RWPE1 (cell line): Measurements from ENCODE around the gene USP31.

Source experiments
- CTCF ChIA-PET: fragments of 350-600 bp; sonication (Branson Sonifier 250); formaldehyde crosslinking; extraction: SDS; loops from one replicate; lab custom pipeline; 2021; lab: Yijun Ruan, JAX
- POLR2A ChIA-PET: fragments of 400-600 bp; formaldehyde crosslinking; extraction: SDS; loops from one replicate; lab custom pipeline; 2020; ENCODE audit warnings: antibody characterized with exemption; ENCODE audit not compliant: low non-redundant PET; lab: Yijun Ruan, JAX
- DNase-seq: peaks from one replicate; pipeline ENCODE4 v3.0.0; 2012; ENCODE audit warnings: low spot score
- H3K27ac ChIP-seq: fragments of 450-650 bp; 2 replicates; pipeline ENCODE4 v1.5.1; 2017
- CTCF ChIP-seq: fragments of 450-650 bp; conservative IDR thresholded peaks from 2 replicates; pipeline ENCODE4 v1.5.1; 2017; ENCODE audit warnings: low read depth, mild to moderate bottlenecking

USP31 gene

GRCh38 chr16:23155445-23156049 is 6.3 kb upstream of the USP31 start:
- DNase-seq, result no peak
- CTCF ChIA-PET, result no interaction called here

DNA sequence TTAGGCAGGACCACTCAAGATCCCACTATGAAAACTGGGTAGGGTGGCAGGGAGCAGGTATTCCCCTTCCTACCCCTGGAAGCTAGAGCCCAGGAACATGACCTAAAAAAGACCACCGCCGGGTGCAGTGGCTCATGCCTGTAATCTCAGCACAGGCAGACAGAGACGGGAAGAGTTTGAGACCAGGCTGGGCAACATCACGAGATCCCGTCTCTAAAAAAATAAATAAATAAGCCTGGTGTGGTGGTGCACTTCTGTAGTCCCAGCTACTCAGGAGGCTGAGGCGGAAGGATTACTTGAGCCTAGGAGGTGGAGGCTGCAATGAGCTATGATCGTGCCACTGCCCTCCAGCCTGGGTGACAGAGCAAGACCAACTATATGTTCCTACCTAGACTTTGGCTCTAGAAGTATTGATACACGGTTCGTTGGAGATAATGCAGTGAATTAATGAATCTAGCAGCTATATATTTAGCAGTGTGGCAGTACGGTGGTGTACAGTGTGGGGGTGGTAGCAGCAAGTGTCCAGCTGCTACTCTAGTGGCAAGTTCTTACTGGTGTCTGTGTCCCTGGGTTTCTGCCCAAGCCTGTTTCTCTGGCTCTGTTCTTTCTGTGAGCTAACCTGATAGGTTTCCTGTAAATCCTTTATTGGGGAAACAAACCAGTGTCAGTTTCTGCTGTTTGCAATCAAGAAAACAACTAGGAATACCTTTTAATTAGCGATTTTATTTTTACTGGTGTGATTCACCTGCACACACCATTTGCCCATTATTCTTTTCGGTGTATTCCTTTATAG is 3.3 kb upstream of the USP31 start:
- TF ChIP-seq CTCF, result no peak
- CTCF ChIA-PET, result no interaction called here
- peak overlapping the region; percentile 54 for H3K27ac ChIP-seq
- POLR2A ChIA-PET, result no interaction called here
- DNase-seq, result no peak

More at GRCh38 chr16:23155445-23156049, 6.3 kb upstream of the USP31 start:
- no peak overlapping the region for H3K27ac ChIP-seq
- POLR2A ChIA-PET, result no interaction called here
- TF ChIP-seq CTCF, result no peak

- DNase-seq, result no peak
- POLR2A ChIA-PET, result no interaction called here
- no peak for TF ChIP-seq CTCF
- CTCF ChIA-PET, result no interaction called here
- H3K27ac ChIP-seq, result peak overlapping the region; percentile 97
These were observed 727 bp upstream of the USP31 start for GRCh38 chr16:23149993-23150364.

DNA sequence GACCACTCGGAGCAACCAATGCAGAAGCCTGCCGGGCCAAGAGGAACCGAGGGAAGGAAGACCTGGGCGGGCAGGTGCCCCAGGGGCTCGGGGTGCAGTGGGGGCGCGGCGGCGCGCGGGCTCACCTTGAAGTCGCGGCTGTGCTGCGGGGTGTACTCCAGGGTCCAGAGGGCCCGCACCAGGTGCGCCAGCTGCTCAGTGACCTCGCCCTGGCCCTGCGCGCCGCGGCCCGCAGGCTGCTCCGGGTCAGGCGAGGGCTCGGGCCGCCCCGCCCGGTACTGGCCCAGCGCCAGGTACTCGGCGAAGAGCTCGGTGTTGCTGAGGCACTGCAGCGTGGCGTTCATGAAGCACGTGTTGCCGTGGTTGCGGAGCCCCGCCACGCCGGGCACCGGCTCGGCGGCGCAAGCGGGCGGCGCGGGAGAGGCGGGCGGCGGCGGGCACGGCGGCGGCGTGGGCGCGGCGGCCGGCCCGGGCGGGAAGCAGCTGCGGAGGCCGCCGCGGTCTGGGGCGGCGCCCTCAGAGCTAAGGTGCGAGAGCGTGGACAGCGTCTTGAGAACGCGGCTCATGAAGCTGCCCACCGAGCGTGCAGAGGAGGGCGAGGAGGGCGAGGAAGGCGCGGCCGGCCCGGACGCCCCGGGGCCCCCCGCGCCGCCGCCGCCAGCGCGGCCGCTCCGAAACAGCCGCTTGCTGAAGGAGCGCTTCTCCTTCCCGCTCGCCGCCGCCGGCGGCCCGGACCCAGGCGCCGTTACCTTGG is 562 bp downstream of the USP31 start:
- ChIA-PET POLR2A (no interaction called here), CTCF (interaction anchor here (0.6 kb wide), 1 partner anchor 250 kb away, joined by 3 read pairs; no protein-coding TSS in a partner anchor)
- no peak for TF ChIP-seq CTCF
- DNase-seq, result peak; percentile 42
- H3K27ac ChIP-seq, result peak overlapping the region; percentile 97

GRCh38 chr16:23148166-23148512 is 1.1 kb downstream of the USP31 start:
- H3K27ac ChIP-seq, result peak overlapping the region; percentile 97
- DNase-seq, result no peak
- ChIA-PET CTCF (interaction anchor here (0.6 kb wide), 1 partner anchor 250 kb away, joined by 3 read pairs; no protein-coding TSS in a partner anchor), POLR2A (no interaction called here)
- TF ChIP-seq CTCF, result no peak

- H3K27ac ChIP-seq, result peak overlapping the region; percentile 75
- DNase-seq, result no peak
- ChIA-PET POLR2A (no interaction called here), CTCF (no interaction called here)
- TF ChIP-seq CTCF, result no peak
These were observed 1.6 kb downstream of the USP31 start for GRCh38 chr16:23147666-23148065.
